ENCODE results near the gene AQP4. TPM values are rescaled to one million over a fixed set of nuclear protein-coding genes. Genes with fewer than 3 reads are reported as not detected.

Gene AQP4, protein sequence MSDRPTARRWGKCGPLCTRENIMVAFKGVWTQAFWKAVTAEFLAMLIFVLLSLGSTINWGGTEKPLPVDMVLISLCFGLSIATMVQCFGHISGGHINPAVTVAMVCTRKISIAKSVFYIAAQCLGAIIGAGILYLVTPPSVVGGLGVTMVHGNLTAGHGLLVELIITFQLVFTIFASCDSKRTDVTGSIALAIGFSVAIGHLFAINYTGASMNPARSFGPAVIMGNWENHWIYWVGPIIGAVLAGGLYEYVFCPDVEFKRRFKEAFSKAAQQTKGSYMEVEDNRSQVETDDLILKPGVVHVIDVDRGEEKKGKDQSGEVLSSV
- not detected for total RNA-seq

DNA sequence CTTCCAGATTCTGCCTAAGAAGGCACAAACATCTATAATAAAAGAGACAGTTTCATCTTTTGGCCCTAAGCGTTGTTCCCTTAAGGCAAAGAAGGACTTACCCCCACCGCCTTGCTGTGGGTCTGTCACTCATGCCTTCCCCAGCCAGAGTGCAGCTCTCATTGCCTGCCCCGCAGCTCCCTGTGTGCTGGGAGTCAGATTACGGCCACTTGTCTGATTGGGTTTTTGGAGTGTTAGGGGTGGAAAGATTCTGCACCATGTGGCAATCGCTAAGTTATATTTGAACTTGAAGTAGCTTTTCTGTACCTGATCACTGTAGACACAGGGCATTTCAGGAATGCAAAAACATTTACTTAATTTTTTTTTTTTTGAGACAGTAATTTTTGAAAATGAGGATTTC lies at the start of gene AQP4:
TSS of gene AQP4 (minus strand) at position 151 of the 400 bp plus-strand sequence. CDS start at position 133, 18 bp downstream.
- POLR2A ChIA-PET = no interaction called here

DNA sequence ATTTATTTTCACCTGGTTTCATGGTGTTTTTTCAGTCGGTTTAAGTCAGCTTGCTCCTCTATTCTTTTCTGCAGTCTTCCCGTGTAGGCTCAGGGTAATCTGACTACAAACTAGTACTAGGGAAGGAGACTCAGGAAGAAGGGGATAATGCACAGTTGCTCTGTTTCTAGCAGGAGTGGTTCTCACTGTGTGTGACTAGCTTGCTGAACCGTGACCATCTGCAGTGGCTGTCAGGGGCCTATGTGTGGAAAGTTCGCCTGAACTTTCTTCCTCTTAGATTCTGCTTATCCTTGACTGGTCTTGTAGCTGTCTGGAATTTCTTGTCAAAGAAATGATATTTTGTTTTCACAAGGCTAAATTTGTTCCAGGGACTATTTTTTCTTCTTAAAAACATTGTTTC lies 46.3 kb upstream of the AQP4 start:
- Mint-ChIP-seq H3K9me3 (peaks cover 6% of the 10 kb centered on the region), H3K36me3 (no peaks in the 10 kb centered on the region), H3K27ac (no peak overlapping the region), H3K4me1 (ENCODE audit: low read depth) (no peaks in the 10 kb centered on the region), H3K27me3 (no peaks in the 10 kb centered on the region), H3K4me3 (no peak overlapping the region)
- intact Hi-C loops (cut with micrococcal nuclease) = no loop called here
- ChIA-PET CTCF (no interaction called here), POLR2A (no interaction called here)
- DNase-seq = no peak

More for the DNA sequence above, at the start of gene AQP4:
- no peak for DNase-seq
- CTCF ChIA-PET = no interaction called here
- Mint-ChIP-seq H3K4me1 (ENCODE audit: low read depth) (no peaks in the 10 kb centered on the region), H3K36me3 (no peaks in the 10 kb centered on the region), H3K9me3 (no peaks in the 10 kb centered on the region), H3K4me3 (no peak within 1 kb of the TSS), H3K27ac (no peak within 1 kb of the TSS), H3K27me3 (peaks cover 9% of the 10 kb centered on the region)
- intact Hi-C loops (cut with micrococcal nuclease) = no loop called here

GRCh38 chr18:26909599-26910290 lies 44.2 kb upstream of the AQP4 start:
- Mint-ChIP-seq H3K9me3 (peaks cover 12% of the 10 kb centered on the region), H3K4me1 (ENCODE audit: low read depth) (no peaks in the 10 kb centered on the region), H3K27me3 (no peaks in the 10 kb centered on the region), H3K4me3 (no peak overlapping the region), H3K36me3 (no peaks in the 10 kb centered on the region), H3K27ac (no peak overlapping the region)
- ChIA-PET CTCF (no interaction called here), POLR2A (no interaction called here)
- DNase-seq = no peak
- intact Hi-C loops (cut with micrococcal nuclease) = no loop called here

DNA sequence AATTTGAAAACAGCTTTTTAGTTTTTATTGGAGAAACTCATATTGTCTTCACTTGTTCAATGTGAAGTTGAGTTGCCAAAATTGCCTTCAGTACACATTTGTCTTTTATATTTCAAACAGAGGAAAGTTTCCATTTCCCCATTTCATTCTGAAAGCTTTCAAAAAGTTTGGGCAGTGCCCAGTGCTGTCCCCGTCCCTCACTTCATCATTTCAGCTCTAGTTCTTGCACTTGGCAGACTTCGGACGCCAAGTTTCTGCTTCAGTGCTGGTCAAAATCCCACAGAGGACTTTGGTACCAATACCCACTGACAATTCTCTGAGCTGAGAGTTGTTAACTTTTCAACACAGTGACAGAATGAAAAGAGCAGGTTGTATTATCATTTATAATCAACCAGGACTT lies 43.4 kb upstream of the AQP4 start:
- Mint-ChIP-seq H3K9me3 (peaks cover 18% of the 10 kb centered on the region), H3K27ac (no peak overlapping the region), H3K27me3 (no peaks in the 10 kb centered on the region), H3K36me3 (no peaks in the 10 kb centered on the region), H3K4me1 (ENCODE audit: low read depth) (no peaks in the 10 kb centered on the region), H3K4me3 (no peak overlapping the region)
- POLR2A ChIA-PET = no interaction called here
- intact Hi-C loops (cut with micrococcal nuclease) = no loop called here
- CTCF ChIA-PET = no interaction called here
- DNase-seq = no peak

- Mint-ChIP-seq H3K4me1 (ENCODE audit: low read depth) (no peaks in the 10 kb centered on the region), H3K36me3 (no peaks in the 10 kb centered on the region), H3K27ac (no peak overlapping the region), H3K4me3 (no peak overlapping the region), H3K27me3 (no peaks in the 10 kb centered on the region), H3K9me3 (peaks cover 23% of the 10 kb centered on the region)
- CTCF ChIA-PET = no interaction called here
- DNase-seq = no peak
- POLR2A ChIA-PET = no interaction called here
- intact Hi-C loops (cut with micrococcal nuclease) = no loop called here
Measured at GRCh38 chr18:26902291-26902690, 36.8 kb upstream of the AQP4 start.

DNA sequence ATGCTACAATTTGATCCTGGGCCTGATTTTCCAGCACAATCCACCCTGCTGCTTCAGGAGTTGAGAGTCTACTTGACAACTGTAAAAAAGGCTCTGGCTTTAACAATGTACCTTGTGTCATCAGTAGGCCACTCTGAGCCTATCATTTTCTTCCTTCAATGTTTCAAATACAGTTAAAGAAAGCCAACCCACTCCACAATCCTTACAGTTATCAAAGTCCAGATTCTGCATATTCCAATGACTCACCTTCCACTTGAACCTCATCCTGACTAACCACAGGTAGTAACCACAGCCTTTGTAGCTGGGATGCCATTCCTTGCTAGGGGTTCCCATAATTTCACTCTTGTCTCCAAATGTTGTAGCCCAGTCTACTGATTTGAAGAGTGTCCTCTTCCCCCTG lies 35.5 kb upstream of the AQP4 start:
- intact Hi-C loops (cut with micrococcal nuclease) = no loop called here
- ChIA-PET CTCF (no interaction called here), POLR2A (no interaction called here)
- DNase-seq = no peak
- Mint-ChIP-seq H3K27me3 (no peaks in the 10 kb centered on the region), H3K36me3 (no peaks in the 10 kb centered on the region), H3K27ac (no peak overlapping the region), H3K4me1 (ENCODE audit: low read depth) (no peaks in the 10 kb centered on the region), H3K9me3 (peaks cover 20% of the 10 kb centered on the region), H3K4me3 (no peak overlapping the region)

DNA sequence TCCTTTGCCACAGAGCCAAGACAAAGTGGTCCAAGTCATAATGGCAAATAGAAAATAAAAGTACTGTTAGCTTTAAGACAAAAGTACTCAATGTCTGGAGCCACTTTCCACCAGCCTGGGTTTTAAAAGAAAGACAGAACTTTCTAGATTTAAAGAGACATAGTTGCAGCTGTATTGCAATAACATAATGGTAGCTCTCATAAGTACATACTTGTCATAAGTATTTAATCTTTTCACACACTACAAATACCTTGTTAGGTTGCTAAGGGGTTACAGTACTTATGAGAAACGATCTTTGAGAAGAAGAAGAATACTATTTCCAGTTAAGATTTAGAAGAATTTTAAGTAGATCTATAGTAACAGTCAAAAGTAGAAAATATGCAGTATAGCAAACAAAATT lies 28.9 kb upstream of the AQP4 start:
- no peaks in the 10 kb centered on the region for H3K4me1 Mint-ChIP-seq (ENCODE audit: low read depth)
- intact Hi-C loops (cut with micrococcal nuclease) = no loop called here
- H3K36me3 Mint-ChIP-seq = no peaks in the 10 kb centered on the region
- DNase-seq = no peak
- ChIA-PET POLR2A (no interaction called here), CTCF (no interaction called here)
- no peak overlapping the region for H3K27ac Mint-ChIP-seq
- H3K27me3 Mint-ChIP-seq = no peaks in the 10 kb centered on the region
- no peak overlapping the region for H3K4me3 Mint-ChIP-seq
- no peaks in the 10 kb centered on the region for H3K9me3 Mint-ChIP-seq

- CTCF ChIA-PET = no interaction called here
- Mint-ChIP-seq H3K36me3 (no peaks in the 10 kb centered on the region), H3K9me3 (no peaks in the 10 kb centered on the region), H3K4me3 (no peak overlapping the region), H3K4me1 (ENCODE audit: low read depth) (no peaks in the 10 kb centered on the region), H3K27me3 (no peaks in the 10 kb centered on the region), H3K27ac (no peak overlapping the region)
- no peak for DNase-seq
- POLR2A ChIA-PET = no interaction called here
- intact Hi-C loops (cut with micrococcal nuclease) = no loop called here
Measured at GRCh38 chr18:26893996-26894395, 28.5 kb upstream of the AQP4 start.

DNA sequence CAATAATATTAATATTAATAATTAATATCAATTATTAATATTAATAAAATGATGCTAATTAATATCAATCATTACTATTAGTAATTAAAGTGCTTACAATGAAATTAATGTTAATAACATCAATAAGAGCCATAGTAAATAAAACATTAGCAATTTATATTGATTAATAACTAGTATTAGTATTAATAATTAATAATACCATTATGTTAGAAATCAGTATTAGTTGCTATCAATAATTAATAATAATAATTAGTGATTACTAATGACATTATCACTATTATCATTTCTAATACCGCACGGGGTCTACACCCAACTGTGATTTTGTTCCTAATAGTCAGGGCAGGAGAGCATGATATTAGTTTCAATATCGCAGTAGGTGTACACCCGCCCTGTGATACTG lies 22.8 kb upstream of the AQP4 start:
- intact Hi-C loops (cut with micrococcal nuclease) = no loop called here
- POLR2A ChIA-PET = no interaction called here
- H3K4me1 Mint-ChIP-seq (ENCODE audit: low read depth) = no peaks in the 10 kb centered on the region

GRCh38 chr18:26875040-26875654 lies 9.6 kb upstream of the AQP4 start:
- Mint-ChIP-seq H3K27ac (no peak overlapping the region), H3K4me1 (ENCODE audit: low read depth) (no peaks in the 10 kb centered on the region), H3K4me3 (no peak overlapping the region), H3K9me3 (no peaks in the 10 kb centered on the region), H3K36me3 (no peaks in the 10 kb centered on the region), H3K27me3 (no peaks in the 10 kb centered on the region)
- ChIA-PET POLR2A (no interaction called here), CTCF (no interaction called here)
- intact Hi-C loops (cut with micrococcal nuclease) = no loop called here
- no peak for DNase-seq

More for the DNA sequence above, 22.8 kb upstream of the AQP4 start:
- Mint-ChIP-seq H3K27me3 (no peaks in the 10 kb centered on the region), H3K4me3 (no peak overlapping the region), H3K36me3 (no peaks in the 10 kb centered on the region), H3K9me3 (no peaks in the 10 kb centered on the region), H3K27ac (no peak overlapping the region)
- CTCF ChIA-PET = no interaction called here
- no peak for DNase-seq

GRCh38 chr18:26874283-26874682 lies 8.8 kb upstream of the AQP4 start:
- no peak overlapping the region for H3K4me3 Mint-ChIP-seq
- H3K4me1 Mint-ChIP-seq (ENCODE audit: low read depth) = no peaks in the 10 kb centered on the region
- H3K36me3 Mint-ChIP-seq = no peaks in the 10 kb centered on the region
- ChIA-PET CTCF (no interaction called here), POLR2A (no interaction called here)
- no peaks in the 10 kb centered on the region for H3K27me3 Mint-ChIP-seq
- intact Hi-C loops (cut with micrococcal nuclease) = no loop called here
- no peaks in the 10 kb centered on the region for H3K9me3 Mint-ChIP-seq
- H3K27ac Mint-ChIP-seq = no peak overlapping the region
- DNase-seq = no peak

DNA sequence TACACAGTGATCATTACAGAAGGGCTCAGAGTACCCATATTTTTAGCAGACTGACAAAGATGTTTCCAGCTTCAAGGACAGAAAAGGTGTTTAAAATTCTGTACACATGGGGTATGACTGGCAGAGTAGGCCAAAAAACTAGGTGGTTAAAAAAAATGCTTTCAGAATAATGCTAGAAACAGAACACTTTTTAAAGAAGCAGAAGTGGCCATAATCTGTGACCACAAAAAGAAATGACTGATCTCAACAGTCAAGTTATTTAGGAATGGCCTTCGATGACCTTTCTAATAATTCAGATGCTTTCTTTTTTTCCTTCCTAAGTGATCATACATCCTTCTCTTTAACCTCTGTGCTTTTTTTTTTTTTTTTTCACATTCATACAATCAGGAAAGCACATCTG lies 4.1 kb upstream of the AQP4 start:
- H3K27ac Mint-ChIP-seq = no peak overlapping the region
- intact Hi-C loops (cut with micrococcal nuclease) = no loop called here
- CTCF ChIA-PET = no interaction called here
- POLR2A ChIA-PET = no interaction called here
- no peaks in the 10 kb centered on the region for H3K9me3 Mint-ChIP-seq
- no peak for DNase-seq
- H3K27me3 Mint-ChIP-seq = no peaks in the 10 kb centered on the region
- no peaks in the 10 kb centered on the region for H3K36me3 Mint-ChIP-seq
- no peaks in the 10 kb centered on the region for H3K4me1 Mint-ChIP-seq (ENCODE audit: low read depth)
- no peak overlapping the region for H3K4me3 Mint-ChIP-seq

GRCh38 chr18:26868968-26869586 lies 3.6 kb upstream of the AQP4 start:
- intact Hi-C loops (cut with micrococcal nuclease) = no loop called here
- no peak for DNase-seq
- Mint-ChIP-seq H3K4me1 (ENCODE audit: low read depth) (no peaks in the 10 kb centered on the region), H3K9me3 (no peaks in the 10 kb centered on the region), H3K36me3 (no peaks in the 10 kb centered on the region), H3K4me3 (no peak overlapping the region), H3K27ac (no peak overlapping the region), H3K27me3 (peaks cover 4% of the 10 kb centered on the region)
- CTCF ChIA-PET = no interaction called here
- POLR2A ChIA-PET = no interaction called here
